Mucosa of descending colon (tissue), 3 donors: ENCODE measurements around the gene RBFA. TPM values are rescaled to one million over a fixed set of nuclear protein-coding genes. Genes with fewer than 3 reads are reported as not detected.

Experiments
- ATAC-seq: fragments of 200-7000 bp; cut with Tn5 transposase; one replicate; pipeline ENCODE4 v1.9.1; 2020; ENCODE audit warnings: mild to moderate bottlenecking, moderate library complexity
- DNase-seq, 3 donors: peaks; one replicate each; pipeline ENCODE4 v3.0.0-alpha.2; 2020
- H3K36me3 ChIP-seq: fragments of 200-600 bp; one replicate; pipeline ENCODE4 v1.8.0; 2021; ENCODE audit warnings: low read depth, mild to moderate bottlenecking
- H3K4me1 ChIP-seq: fragments of 200-600 bp; one replicate; pipeline ENCODE4 v1.8.0; 2021; ENCODE audit warnings: low read depth, mild to moderate bottlenecking
- H3K4me3 ChIP-seq: fragments of 200-600 bp; one replicate; pipeline ENCODE4 v1.8.0; 2021; ENCODE audit warnings: mild to moderate bottlenecking
- H3K9me3 ChIP-seq: fragments of 200-600 bp; one replicate; pipeline ENCODE4 v1.8.0; 2021; ENCODE audit warnings: mild to moderate bottlenecking
- intact Hi-C, 2 donors: fragments of 100-400 bp; cut with DNase I in 1 of 2; cut with micrococcal nuclease in 1 of 2; formaldehyde crosslinking; loops; one replicate each; pipeline versions ENCODE4 v1.11.0 to v1.11.1; 2022; cut with DNase I, micrococcal nuclease
- total RNA-seq, 3 donors: library from RNA; stranded (reverse); fragmentation: NEBNext Ultra II Directional in 2 of 3; extraction: Animal tissue kit (Norgen Biotek cat#: 25700) in 2 of 3; gene quantifications; one replicate each; pipeline versions ENCODE4 v1.2.1 to v1.2.4, GENCODE V29; 2021 to 2023
- TF ChIP-seq, protein P1 (sequence below): fragments of 200-600 bp; IDR thresholded peaks from one replicate; pipeline ENCODE4 v1.8.0; 2022; ENCODE audit warnings: antibody characterized with exemption, mild to moderate bottlenecking
- donor health status: DM: no; HTN: no; CAD: no; lungs with moderate emphysema.
- donor health status: DM: no; HTN: no; CAD: no.
- donor health status: DM: no; HTN: yes; CAD: no.

The RBFA gene
- total RNA-seq, 3 donors from 2014 or later = 14.5 to 19.1 (median 18.4) TPM

DNA sequence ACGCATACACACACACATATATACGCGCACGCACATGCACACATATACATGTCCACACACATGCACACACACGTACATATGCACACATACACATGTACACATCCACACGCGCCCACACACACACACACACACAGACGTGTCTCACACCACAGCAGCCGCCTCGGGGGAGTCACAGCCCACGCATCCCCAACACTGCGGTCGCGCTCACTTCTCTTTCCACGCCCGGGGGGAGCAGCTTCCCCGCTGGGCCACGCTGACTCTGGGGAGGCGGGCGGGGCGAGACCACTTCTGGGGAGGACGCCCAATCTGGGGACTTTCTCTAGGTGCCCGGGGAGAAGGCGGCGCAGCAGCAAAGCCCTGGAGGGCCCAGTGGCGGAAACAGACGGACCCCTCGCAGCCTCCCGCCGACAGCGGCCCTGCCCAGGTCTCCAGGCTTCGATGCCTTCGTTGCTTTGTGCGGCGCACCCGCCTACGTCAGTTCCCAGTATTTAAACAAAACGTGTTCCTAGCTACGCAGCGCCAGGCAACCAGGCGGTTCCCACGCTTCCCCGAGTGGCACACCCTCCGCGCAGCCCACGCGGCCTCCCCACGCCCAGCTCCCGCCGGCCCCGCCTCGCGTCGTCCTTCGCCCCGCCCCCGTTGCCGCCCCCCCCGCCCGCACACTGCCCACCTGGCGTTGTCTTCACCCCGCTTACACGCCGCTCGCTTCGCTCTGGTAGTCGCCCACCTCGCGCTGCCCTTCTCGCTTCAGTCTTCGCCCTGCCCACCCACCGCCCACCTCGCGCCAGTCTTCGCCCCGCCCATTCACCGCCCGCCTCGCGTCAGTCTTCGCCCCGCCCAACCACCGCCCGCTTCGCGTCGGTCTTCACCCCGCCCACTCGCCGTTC is 810 bp upstream of the RBFA start:
- DNase-seq (peak in 1 of 3 donors; percentile 88), ATAC-seq (peak; percentile 72)
- Histone ChIP-seq H3K4me1 (peaks cover 8% of the 10 kb centered on the region), H3K36me3 (peaks cover 3% of the 10 kb centered on the region), H3K4me3 (peak overlapping the region; percentile 9), H3K9me3 (no peaks in the 10 kb centered on the region)
- intact Hi-C loops = no loop called here
- TF ChIP-seq, protein P1, sequence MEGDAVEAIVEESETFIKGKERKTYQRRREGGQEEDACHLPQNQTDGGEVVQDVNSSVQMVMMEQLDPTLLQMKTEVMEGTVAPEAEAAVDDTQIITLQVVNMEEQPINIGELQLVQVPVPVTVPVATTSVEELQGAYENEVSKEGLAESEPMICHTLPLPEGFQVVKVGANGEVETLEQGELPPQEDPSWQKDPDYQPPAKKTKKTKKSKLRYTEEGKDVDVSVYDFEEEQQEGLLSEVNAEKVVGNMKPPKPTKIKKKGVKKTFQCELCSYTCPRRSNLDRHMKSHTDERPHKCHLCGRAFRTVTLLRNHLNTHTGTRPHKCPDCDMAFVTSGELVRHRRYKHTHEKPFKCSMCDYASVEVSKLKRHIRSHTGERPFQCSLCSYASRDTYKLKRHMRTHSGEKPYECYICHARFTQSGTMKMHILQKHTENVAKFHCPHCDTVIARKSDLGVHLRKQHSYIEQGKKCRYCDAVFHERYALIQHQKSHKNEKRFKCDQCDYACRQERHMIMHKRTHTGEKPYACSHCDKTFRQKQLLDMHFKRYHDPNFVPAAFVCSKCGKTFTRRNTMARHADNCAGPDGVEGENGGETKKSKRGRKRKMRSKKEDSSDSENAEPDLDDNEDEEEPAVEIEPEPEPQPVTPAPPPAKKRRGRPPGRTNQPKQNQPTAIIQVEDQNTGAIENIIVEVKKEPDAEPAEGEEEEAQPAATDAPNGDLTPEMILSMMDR = no peak

DNA sequence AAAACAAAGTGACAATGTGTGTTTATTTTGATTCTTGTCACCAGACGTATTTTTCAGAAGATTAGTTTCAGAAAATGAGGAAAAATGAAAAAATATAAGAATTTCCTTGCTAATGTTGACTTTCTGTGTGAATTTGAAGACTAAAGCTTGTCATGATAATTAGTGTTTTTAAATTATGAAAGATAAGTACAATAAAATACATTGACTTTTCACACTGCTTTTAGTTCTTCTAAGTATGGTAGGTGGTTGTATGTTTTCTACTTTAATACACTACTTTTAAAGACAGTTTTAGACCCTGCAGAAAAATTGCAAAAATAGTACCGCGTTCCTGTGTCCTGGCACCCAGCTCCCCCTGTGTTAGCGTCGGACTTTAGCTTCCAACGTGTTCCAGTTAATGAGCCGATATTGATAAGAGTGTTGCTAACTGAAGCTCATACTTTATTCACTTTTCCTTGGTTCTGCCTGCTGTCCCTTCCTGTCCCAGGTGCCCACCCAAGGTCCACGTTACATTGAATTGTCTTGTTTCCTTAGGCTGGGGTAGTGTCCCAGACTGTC is 695 bp downstream of the RBFA start:
- no peaks in the 10 kb centered on the region for H3K9me3 ChIP-seq
- peaks cover 3% of the 10 kb centered on the region for H3K36me3 ChIP-seq
- H3K4me3 ChIP-seq = peak overlapping the region; percentile 43
- no peak for DNase-seq
- TF ChIP-seq, protein P1 = no peak
- H3K4me1 ChIP-seq = peaks cover 8% of the 10 kb centered on the region
- no peak for ATAC-seq
- intact Hi-C loops = no loop called here

DNA sequence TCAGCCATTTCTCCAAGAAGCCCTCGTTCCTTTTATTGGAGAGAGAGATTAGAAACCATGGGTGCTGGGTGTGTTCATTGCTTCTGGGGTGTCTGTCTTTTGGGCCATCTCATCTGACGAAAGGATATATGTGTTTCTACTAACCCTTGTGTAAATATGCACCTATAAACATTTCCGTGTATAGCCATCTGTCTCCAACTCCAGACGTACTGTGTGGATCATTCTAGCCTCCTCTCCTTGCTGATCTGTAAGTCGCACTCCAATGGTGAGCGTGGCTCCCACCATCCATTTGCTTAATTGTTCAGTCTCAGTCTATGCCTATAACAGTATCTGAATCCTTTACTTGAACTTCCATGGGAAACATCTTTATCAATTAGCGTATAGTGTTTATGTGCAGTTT is 1.8 kb downstream of the RBFA start:
- intact Hi-C loops = no loop called here
- ATAC-seq = no peak
- no peaks in the 10 kb centered on the region for H3K9me3 ChIP-seq

DNA sequence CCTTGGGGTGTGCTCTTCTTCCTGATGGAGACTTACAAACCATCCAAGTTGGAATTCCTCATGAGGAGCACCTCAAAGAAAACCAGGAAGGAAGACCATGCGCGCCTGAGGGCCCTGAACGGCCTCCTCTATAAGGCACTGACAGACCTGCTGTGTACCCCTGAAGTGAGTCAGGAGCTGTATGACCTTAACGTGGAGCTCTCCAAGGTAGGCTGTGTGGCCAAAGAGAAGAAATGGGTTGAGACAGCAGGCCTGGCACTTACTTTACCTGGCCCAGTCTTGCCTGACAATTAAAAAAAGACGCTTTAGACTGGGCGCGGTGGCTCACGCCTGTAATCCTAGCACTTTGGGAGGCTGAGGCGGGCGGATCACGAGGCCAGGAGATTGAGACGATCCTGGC is 3.1 kb downstream of the RBFA start:
- peaks cover 8% of the 10 kb centered on the region for H3K4me1 ChIP-seq
- no peaks in the 10 kb centered on the region for H3K9me3 ChIP-seq
- TF ChIP-seq, protein P1 = no peak
- no peak for ATAC-seq
- no peak overlapping the region for H3K4me3 ChIP-seq
- peaks cover 3% of the 10 kb centered on the region for H3K36me3 ChIP-seq
- intact Hi-C loops = no loop called here
- no peak for DNase-seq

More for the DNA sequence above, 1.8 kb downstream of the RBFA start:
- peaks cover 8% of the 10 kb centered on the region for H3K4me1 ChIP-seq
- no peak for DNase-seq
- no peak overlapping the region for H3K4me3 ChIP-seq
- H3K36me3 ChIP-seq = peaks cover 3% of the 10 kb centered on the region
- TF ChIP-seq, protein P1 = no peak

DNA sequence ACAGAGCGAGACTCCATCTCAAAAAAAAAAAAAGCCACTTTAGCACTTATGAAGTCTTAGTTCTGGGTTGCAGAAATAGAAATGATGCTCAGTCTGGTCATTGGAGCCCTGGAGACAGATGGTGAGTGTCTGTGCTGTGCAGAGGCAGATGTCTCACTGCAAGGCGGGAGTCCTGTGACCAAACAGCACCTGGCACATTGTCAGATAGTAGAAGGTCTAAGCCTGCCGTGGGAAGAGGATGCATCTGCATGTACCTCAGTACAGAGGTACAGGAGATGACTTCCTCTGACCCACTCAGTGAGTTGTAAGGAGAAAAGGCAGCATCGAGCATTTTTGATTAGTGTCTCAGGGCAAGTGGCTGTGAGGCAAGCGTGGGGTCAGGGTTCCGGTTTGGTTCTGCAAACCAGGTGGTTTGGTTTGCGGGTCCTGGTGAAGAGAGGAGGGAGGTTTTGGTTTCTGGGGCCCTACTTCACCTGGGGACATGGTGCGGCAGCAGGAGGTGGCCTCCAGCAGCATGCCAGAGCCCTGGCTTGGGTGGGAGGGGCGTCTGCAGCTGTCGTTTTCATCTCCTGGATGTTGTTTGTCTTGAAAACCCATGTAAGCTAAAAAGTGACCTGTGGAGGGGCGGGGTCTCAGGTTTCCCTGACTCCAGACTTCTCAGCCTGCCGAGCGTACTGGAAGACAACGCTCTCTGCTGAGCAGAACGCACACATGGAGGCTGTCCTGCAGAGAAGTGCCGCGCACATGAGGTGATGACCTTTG is 3.8 kb downstream of the RBFA start:
- no peak for DNase-seq
- Histone ChIP-seq H3K9me3 (no peaks in the 10 kb centered on the region), H3K36me3 (peaks cover 3% of the 10 kb centered on the region), H3K4me3 (no peak overlapping the region), H3K4me1 (peaks cover 8% of the 10 kb centered on the region)
- ATAC-seq = no peak
- intact Hi-C loops = no loop called here
- TF ChIP-seq, protein P1 = no peak
